SK-N-SH treated with all-trans-retinoic acid at 6 μM for 48 hours (cell line): ENCODE results near the gene RITA1.

ENCODE experiments used
- ATAC-seq: fragments of 200-7000 bp; cut with Tn5 transposase; 3 replicates; pipeline ENCODE4 v1.9.1; 2020; ENCODE audit warnings: mild to moderate bottlenecking, moderate library complexity
- ARNTL ChIP-seq: fragments of 450-650 bp; formaldehyde crosslinking; IDR thresholded peaks from 2 replicates; pipeline ENCODE4 v1.5.0; 2020; ENCODE audit warnings: low read depth, mild to moderate bottlenecking, moderate library complexity, borderline replicate concordance
- BACH2 ChIP-seq: fragments of 250-450 bp; sonication (Bioruptor Pico); IDR thresholded peaks from 2 replicates; pipeline ENCODE4 v1.9.0; 2021; ENCODE audit warnings: mild to moderate bottlenecking, borderline replicate concordance
- CREB5 ChIP-seq: fragments of 250-450 bp; sonication (Bioruptor Pico); IDR thresholded peaks from 2 replicates; pipeline ENCODE4 v1.5.1; 2020; ENCODE audit warnings: low read depth, mild to moderate bottlenecking, moderate library complexity
- CSDC2 ChIP-seq: fragments of 250-450 bp; sonication (Bioruptor Pico); IDR thresholded peaks from 2 replicates; pipeline ENCODE4 v1.5.0; 2020; ENCODE audit warnings: mild to moderate bottlenecking, moderate library complexity
- CSRNP3 ChIP-seq: fragments of 250-450 bp; sonication (Bioruptor Pico); IDR thresholded peaks from 2 replicates; pipeline ENCODE4 v1.5.1; 2021; ENCODE audit warnings: mild to moderate bottlenecking, moderate library complexity
- ESRRG ChIP-seq: fragments of 250-450 bp; sonication (Bioruptor Pico); IDR thresholded peaks from 2 replicates; pipeline ENCODE4 v1.6.1; 2021; ENCODE audit warnings: mild to moderate bottlenecking
- GLIS3 ChIP-seq: fragments of 250-450 bp; sonication (Bioruptor Pico); IDR thresholded peaks from 2 replicates; pipeline ENCODE4 v1.5.0; 2020; ENCODE audit warnings: mild to moderate bottlenecking, moderate library complexity
- ISL1 ChIP-seq: fragments of 250-450 bp; sonication (Bioruptor Pico); IDR thresholded peaks from 2 replicates; pipeline ENCODE4 v2.1.2; 2022; ENCODE audit warnings: mild to moderate bottlenecking, moderate library complexity
- PATZ1 ChIP-seq: fragments of 250-450 bp; sonication (Bioruptor Pico); IDR thresholded peaks from 2 replicates; pipeline ENCODE4 v1.8.0; 2020; ENCODE audit warnings: mild to moderate bottlenecking, moderate library complexity, borderline replicate concordance
- POU6F1 ChIP-seq: fragments of 250-450 bp; sonication (Bioruptor Pico); IDR thresholded peaks from 2 replicates; pipeline ENCODE4 v1.8.0; 2021; ENCODE audit warnings: low read depth, mild to moderate bottlenecking, moderate library complexity, borderline replicate concordance
- PPARA ChIP-seq: fragments of 250-450 bp; sonication (Bioruptor Pico); IDR thresholded peaks from 2 replicates; pipeline ENCODE4 v1.5.0; 2020; ENCODE audit warnings: mild to moderate bottlenecking, borderline replicate concordance
- RARB ChIP-seq: fragments of 250-450 bp; sonication (Bioruptor Pico); IDR thresholded peaks from 2 replicates; pipeline ENCODE4 v1.8.0; 2021; ENCODE audit warnings: mild to moderate bottlenecking, moderate library complexity
- SNAI2 ChIP-seq: fragments of 250-450 bp; sonication (Bioruptor Pico); IDR thresholded peaks from 2 replicates; pipeline ENCODE4 v1.5.0; 2020; ENCODE audit warnings: mild to moderate bottlenecking, moderate library complexity
- TCF4 ChIP-seq: fragments of 250-450 bp; sonication (Bioruptor Pico); IDR thresholded peaks from 2 replicates; pipeline ENCODE4 v1.8.0; 2021; ENCODE audit warnings: mild to moderate bottlenecking, moderate library complexity, borderline replicate concordance
- TOX ChIP-seq: fragments of 250-450 bp; sonication (Bioruptor Pico); IDR thresholded peaks from 2 replicates; pipeline ENCODE4 v1.8.0; 2021; ENCODE audit warnings: mild to moderate bottlenecking, moderate library complexity, borderline replicate concordance
- TSHZ2 ChIP-seq: fragments of 250-450 bp; sonication (Bioruptor Pico); IDR thresholded peaks from 2 replicates; pipeline ENCODE4 v1.5.0; 2020; ENCODE audit warnings: mild to moderate bottlenecking, moderate library complexity
- ZC3H10 ChIP-seq: fragments of 250-450 bp; sonication (Bioruptor Pico); IDR thresholded peaks from 2 replicates; pipeline ENCODE4 v1.5.1; 2021; ENCODE audit warnings: mild to moderate bottlenecking, moderate library complexity
- ZFP3 ChIP-seq: fragments of 250-450 bp; sonication (Bioruptor Pico); IDR thresholded peaks from 2 replicates; pipeline ENCODE4 v1.5.0; 2020; ENCODE audit warnings: mild to moderate bottlenecking, moderate library complexity
- ZFP30 ChIP-seq: fragments of 450-650 bp; formaldehyde crosslinking; IDR thresholded peaks from 2 replicates; pipeline ENCODE4 v1.5.0; 2022; ENCODE audit warnings: mild to moderate bottlenecking, moderate library complexity
- ZNF565 ChIP-seq: fragments of 450-650 bp; formaldehyde crosslinking; conservative IDR thresholded peaks from 2 replicates; pipeline ENCODE4 v1.5.0; 2020; ENCODE audit warnings: low read depth, mild to moderate bottlenecking, moderate library complexity
- ZNF70 ChIP-seq: fragments of 450-650 bp; formaldehyde crosslinking; IDR thresholded peaks from 2 replicates; pipeline ENCODE4 v1.5.0; 2020; ENCODE audit warnings: mild to moderate bottlenecking, moderate library complexity
- ZNF8 ChIP-seq: fragments of 450-650 bp; formaldehyde crosslinking; IDR thresholded peaks from 2 replicates; pipeline ENCODE4 v1.5.0; 2020; ENCODE audit warnings: mild to moderate bottlenecking, moderate library complexity

RITA1 gene

GRCh38 chr12:113163030-113163360, 22.5 kb upstream of the RITA1 start:
- no peak for ATAC-seq
- TF ChIP-seq ZNF70 (CRISPR knock-in tag): no peak
- no peak for TF ChIP-seq SNAI2 (CRISPR knock-in tag)

GRCh38 chr12:113164014-113164413, 21.5 kb upstream of the RITA1 start:
- no peak for ATAC-seq
- no peak for TF ChIP-seq CSDC2
- TF ChIP-seq CREB5 (CRISPR knock-in tag): no peak
- TF ChIP-seq ZNF8: no peak
- no peak for TF ChIP-seq BACH2 (CRISPR knock-in tag)
- TF ChIP-seq TOX: no peak
- TF ChIP-seq TCF4 (CRISPR knock-in tag): no peak
- no peak for TF ChIP-seq PATZ1 (CRISPR knock-in tag)
- TF ChIP-seq PPARA (CRISPR knock-in tag): no peak
- no peak for TF ChIP-seq RARB (CRISPR knock-in tag)
- TF ChIP-seq ZFP3: no peak
- no peak for TF ChIP-seq ESRRG
- no peak for TF ChIP-seq CSRNP3 (CRISPR knock-in tag)
- TF ChIP-seq ZNF70 (CRISPR knock-in tag): no peak

- no peak for TF ChIP-seq BACH2 (CRISPR knock-in tag)
- TF ChIP-seq RARB (CRISPR knock-in tag): no peak
- TF ChIP-seq ZNF565 (CRISPR knock-in tag): no peak
- no peak for TF ChIP-seq GLIS3 (CRISPR knock-in tag)
- no peak for TF ChIP-seq SNAI2 (CRISPR knock-in tag)
- no peak for TF ChIP-seq ISL1 (CRISPR knock-in tag)
- no peak for TF ChIP-seq CREB5 (CRISPR knock-in tag)
- no peak for TF ChIP-seq ZC3H10 (CRISPR knock-in tag)
- no peak for ATAC-seq
These were observed 19.7 kb upstream of the RITA1 start for GRCh38 chr12:113165521-113166450.

- ATAC-seq: no peak
- TF ChIP-seq RARB (CRISPR knock-in tag): no peak
- no peak for TF ChIP-seq GLIS3 (CRISPR knock-in tag)
- no peak for TF ChIP-seq SNAI2 (CRISPR knock-in tag)
- no peak for TF ChIP-seq TSHZ2 (CRISPR knock-in tag)
- no peak for TF ChIP-seq POU6F1 (CRISPR knock-in tag)
- TF ChIP-seq CREB5 (CRISPR knock-in tag): no peak
- no peak for TF ChIP-seq ARNTL (CRISPR knock-in tag)
- no peak for TF ChIP-seq CSDC2
- TF ChIP-seq ISL1 (CRISPR knock-in tag): no peak
- no peak for TF ChIP-seq ZFP30
- TF ChIP-seq PATZ1 (CRISPR knock-in tag): no peak
These were observed 17.7 kb upstream of the RITA1 start for GRCh38 chr12:113167868-113168267.
